Inferior parietal cortex (tissue), 1 donor: Measurements from ENCODE around the gene FAM3C.
A peak's percentile ranks its signal among the peaks of the same experiment; 100 is the strongest.

ENCODE experiments used
- DNase-seq: peaks from one replicate; pipeline ENCODE4 v3.0.0-alpha.2; 2016; ENCODE audit errors: extremely low spot score

FAM3C gene

GRCh38 chr7:121410829-121411596 lies 14.9 kb upstream of the FAM3C start:
- no peak for DNase-seq

- DNase-seq = no peak
Observed at GRCh38 chr7:121406944-121407343, 10.8 kb upstream of the FAM3C start.

GRCh38 chr7:121406461-121406860 lies 10.4 kb upstream of the FAM3C start:
- no peak for DNase-seq

GRCh38 chr7:121404348-121404747 lies 8.2 kb upstream of the FAM3C start:
- no peak for DNase-seq

GRCh38 chr7:121402701-121403100 lies 6.6 kb upstream of the FAM3C start:
- no peak for DNase-seq

GRCh38 chr7:121401896-121402295 lies 5.8 kb upstream of the FAM3C start:
- DNase-seq = no peak

GRCh38 chr7:121398246-121398645 lies 2.1 kb upstream of the FAM3C start:
- no peak for DNase-seq

- DNase-seq = no peak
Observed at GRCh38 chr7:121397822-121398221, 1.7 kb upstream of the FAM3C start.

GRCh38 chr7:121397361-121397760 lies 1.3 kb upstream of the FAM3C start:
- peak; percentile 38 for DNase-seq

GRCh38 chr7:121395494-121395960 lies 581 bp downstream of the FAM3C start:
- peak; percentile 45 for DNase-seq

- no peak for DNase-seq
Observed at GRCh38 chr7:121394709-121395140, 1.4 kb downstream of the FAM3C start.

GRCh38 chr7:121393005-121393366 lies 3.1 kb downstream of the FAM3C start:
- DNase-seq = no peak

- DNase-seq = no peak
Observed at GRCh38 chr7:121392277-121393004, 3.7 kb downstream of the FAM3C start.

GRCh38 chr7:121391686-121392085 lies 4.4 kb downstream of the FAM3C start:
- DNase-seq = no peak

- no peak for DNase-seq
Observed at GRCh38 chr7:121390617-121391016, 5.5 kb downstream of the FAM3C start.

- DNase-seq = no peak
Observed at GRCh38 chr7:121390109-121390508, 6.0 kb downstream of the FAM3C start.

- DNase-seq = no peak
Observed at GRCh38 chr7:121388950-121389349, 7.2 kb downstream of the FAM3C start.

- DNase-seq = no peak
Observed at GRCh38 chr7:121385800-121386179, 10.3 kb downstream of the FAM3C start.

GRCh38 chr7:121385056-121385799 lies 10.9 kb downstream of the FAM3C start:
- DNase-seq = no peak

GRCh38 chr7:121384265-121384664 lies 11.8 kb downstream of the FAM3C start:
- no peak for DNase-seq

GRCh38 chr7:121383235-121383910 lies 12.7 kb downstream of the FAM3C start:
- DNase-seq = no peak

GRCh38 chr7:121382473-121382872 lies 13.6 kb downstream of the FAM3C start:
- no peak for DNase-seq
